DMS 273 treated with DMSO at 0.1 percent for 48 hours (cell line): ENCODE measurements around the gene SYT1.

Experiments used
- DNase-seq: peaks from one replicate; lab custom pipeline; 2025; lab: John Stamatoyannopoulos, UW

Gene SYT1

GRCh38 chr12:78891646-78892353, 27.2 kb downstream of the SYT1 start:
- no peak for DNase-seq

- DNase-seq = peak; percentile 28
Observed at GRCh38 chr12:78898416-78898815, 33.8 kb downstream of the SYT1 start.

GRCh38 chr12:78914859-78915331, 50.3 kb downstream of the SYT1 start:
- no peak for DNase-seq

- no peak for DNase-seq
Observed at GRCh38 chr12:78916845-78917480, 52.4 kb downstream of the SYT1 start.

DNA sequence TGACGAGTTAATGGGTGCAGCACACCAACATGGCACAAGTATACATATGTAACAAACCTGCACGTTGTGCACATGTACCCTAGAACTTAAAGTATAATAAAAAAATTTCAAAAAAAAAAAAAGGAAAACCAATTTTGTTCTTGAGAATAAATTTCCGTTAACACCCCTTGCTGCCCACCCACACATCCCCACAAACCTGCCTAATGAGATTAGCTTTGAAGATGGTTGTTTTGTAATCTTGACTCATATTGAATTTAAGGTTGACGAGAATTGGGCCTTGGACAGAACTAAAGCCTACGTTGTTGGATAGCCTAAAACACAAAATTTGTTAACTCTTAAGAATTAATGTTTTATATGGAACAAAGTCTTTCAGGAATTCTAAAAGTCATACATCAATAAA, 52.9 kb downstream of the SYT1 start:
- no peak for DNase-seq

DNA sequence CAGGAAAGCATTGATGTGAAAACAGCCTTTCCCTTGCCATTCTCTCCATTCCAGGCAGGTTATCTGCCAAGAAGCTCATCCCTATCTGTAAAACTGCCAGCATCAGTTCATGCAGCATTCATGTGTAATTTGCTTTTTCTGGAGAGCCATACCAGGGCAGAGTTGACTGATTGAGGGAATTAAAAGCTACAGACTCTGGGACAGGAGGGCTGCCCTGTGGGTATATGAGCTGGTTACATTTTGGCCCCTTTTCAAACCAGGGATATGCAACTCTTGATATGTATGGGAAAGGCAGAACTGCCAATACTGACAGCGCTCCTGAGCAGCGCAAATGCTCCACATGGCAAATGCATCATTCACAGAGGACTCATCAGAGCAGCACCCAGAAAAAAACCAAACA, 53.7 kb downstream of the SYT1 start:
- DNase-seq = no peak

- DNase-seq = no peak
Observed at GRCh38 chr12:78928200-78929074, 63.9 kb downstream of the SYT1 start.

GRCh38 chr12:78929075-78929418, 64.5 kb downstream of the SYT1 start:
- no peak for DNase-seq

GRCh38 chr12:78931466-78931990, 67.0 kb downstream of the SYT1 start:
- DNase-seq = no peak

DNA sequence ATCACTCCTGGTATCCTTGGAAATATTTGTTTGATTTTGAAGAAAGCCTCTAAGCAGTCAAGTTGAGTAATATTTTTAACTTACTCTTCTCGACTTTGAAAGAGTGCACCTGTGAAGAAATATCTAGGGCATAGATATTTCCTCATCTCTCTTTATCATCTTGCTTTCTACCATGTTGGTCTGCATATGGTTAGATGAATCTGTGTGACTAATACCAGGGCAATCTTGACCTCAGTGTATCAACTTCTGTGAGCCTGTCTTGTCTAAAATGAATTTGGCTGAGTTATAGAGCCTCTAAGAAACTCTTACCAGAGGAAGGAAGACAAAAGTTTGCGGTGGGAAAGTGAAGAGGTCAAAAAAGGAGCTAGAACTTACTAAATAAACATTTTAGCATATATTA, 68.4 kb downstream of the SYT1 start:
- DNase-seq = no peak

DNA sequence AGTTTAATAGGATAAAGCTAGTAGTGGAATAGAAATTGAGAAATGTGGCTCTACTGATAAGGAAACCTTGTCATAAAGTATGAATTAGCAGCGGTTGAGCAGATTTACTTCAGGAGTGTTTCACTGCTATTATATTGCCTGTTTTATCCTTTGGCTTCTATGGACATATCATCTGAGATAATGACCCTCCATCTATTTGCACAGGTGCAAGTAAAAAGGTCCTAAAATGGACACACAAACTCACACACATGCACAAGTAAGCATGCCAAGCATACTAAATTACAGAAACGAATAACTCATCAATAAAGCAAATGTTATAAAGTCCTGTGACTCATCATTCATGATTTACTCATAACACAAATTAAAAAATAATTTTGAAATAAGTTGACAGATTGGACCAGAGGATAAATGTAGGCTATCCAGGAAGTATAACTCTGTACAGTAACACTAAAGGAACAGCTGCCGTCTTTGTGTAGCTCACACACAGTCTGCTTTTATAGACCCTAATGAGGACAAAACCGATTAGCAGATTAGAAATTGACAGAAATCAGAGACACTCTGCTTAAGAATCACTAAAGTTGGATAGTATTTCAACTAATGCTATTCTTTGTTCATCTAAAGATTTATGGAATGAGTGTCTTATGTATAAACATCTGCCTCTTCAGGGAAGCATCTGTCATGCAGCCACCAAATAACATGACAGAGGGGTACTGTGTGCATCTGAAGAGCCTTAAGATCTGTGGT, 73.9 kb downstream of the SYT1 start:
- peak; percentile 47 for DNase-seq

- DNase-seq = no peak
Observed at GRCh38 chr12:78949532-78949931, 85.0 kb downstream of the SYT1 start.

DNA sequence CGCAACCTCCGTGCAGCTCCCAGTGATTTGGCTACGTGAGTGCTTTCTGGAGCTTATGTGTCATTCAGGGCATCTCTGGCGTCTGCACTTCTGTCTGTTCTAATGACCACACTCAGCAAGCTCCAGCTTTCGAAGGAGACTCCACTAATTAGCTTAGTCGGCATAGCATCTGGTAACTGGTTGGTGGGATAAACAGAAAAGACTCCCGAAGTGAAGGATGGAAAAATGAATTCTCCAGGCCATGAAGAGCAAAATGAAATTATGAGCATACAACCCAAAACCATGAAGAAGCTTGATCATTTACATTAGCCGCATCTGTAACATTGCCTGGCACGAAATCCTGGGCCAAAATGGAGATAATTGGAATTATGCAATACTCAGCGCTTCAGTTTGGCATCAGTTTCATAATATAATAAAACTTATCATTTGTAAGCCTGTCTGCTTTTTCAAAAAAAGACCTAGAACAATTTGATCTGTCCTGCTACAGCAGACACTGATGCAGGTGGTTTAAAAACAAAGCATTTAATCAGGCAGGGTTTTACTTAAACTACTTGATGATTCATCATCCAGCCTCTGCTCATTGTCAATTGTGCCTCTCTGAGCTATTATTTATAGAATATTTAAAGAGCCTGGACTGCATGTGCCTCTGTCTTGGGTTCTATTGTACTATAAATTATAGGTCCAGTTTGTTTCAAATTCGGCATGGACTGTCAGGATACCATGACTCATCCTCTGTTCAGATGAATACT, 87.4 kb downstream of the SYT1 start:
- no peak for DNase-seq

- DNase-seq = no peak
Observed at GRCh38 chr12:78952552-78952929, 88.0 kb downstream of the SYT1 start.

DNA sequence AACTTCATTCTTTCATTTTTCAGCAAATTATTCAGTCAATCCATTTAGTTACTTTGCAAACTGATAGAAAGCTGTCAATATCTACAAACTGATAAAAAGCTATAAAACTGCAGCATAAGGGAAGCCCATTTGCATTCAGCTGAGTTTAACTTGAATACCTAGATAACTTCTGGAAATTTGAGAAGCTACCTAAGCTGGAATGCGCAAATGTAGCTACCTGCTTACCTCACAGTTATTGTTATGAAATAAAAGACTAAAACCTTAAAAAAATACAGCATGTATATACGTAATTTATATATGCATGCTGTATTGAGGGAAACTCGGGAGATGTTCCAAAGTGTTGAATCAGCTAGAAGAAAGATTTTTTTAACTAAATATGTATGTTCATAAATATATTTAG, 94.4 kb downstream of the SYT1 start:
- no peak for DNase-seq

DNA sequence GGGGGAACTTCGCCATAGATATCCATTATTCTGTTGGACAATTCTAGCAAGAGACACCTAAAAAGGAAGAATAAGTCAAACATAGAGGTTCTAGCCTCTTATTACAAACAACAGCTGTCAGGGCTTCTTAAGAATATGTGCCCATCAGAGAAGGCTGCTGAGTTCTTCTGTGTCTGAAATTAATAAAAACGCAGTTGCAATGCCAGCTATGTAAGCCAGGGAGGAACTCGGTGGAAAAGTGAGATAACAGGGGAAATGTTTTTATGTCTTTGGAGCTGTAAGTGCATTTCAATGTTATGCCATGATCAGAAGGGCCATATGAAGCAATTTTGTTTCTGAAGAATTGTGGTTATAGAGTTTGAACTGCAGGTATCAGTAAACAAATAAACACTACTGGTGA, 95.0 kb downstream of the SYT1 start:
- no peak for DNase-seq

GRCh38 chr12:78961171-78961570, 96.6 kb downstream of the SYT1 start:
- DNase-seq = no peak

DNA sequence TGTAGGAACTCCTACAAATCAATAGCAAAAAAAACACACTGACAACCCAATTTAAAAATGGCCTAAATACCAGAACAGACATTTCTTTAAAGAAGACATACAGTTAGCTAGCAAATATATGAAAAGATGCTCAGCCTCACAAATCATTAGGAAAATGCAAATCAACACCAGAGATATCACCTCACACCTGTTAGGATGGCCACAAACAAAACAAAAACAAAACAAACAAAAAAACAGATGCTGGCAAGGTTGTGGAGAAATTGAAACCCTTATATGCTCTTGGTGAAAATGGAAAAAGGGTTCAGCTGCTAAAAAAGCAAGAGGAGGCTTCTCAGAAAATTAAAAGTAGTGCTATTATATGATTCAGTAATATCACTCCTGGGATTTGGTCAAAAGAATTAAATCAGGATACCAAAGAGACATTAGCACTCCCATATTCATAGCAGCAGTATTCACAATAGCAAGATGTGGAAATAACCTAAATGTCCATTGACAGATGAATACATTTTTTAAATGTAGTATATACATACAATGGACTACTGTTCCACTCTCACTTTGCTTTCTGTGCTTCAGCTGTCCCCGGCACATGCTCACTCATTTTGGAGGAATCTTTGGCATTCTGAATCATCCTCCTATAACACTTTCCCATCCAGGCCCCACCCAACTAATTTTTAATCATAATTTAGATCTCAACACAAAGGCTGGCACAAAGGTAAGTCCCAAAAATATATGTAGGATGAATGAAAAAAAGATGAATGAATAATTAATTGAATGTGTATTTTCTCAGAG, 99.1 kb downstream of the SYT1 start:
- DNase-seq = no peak

DNA sequence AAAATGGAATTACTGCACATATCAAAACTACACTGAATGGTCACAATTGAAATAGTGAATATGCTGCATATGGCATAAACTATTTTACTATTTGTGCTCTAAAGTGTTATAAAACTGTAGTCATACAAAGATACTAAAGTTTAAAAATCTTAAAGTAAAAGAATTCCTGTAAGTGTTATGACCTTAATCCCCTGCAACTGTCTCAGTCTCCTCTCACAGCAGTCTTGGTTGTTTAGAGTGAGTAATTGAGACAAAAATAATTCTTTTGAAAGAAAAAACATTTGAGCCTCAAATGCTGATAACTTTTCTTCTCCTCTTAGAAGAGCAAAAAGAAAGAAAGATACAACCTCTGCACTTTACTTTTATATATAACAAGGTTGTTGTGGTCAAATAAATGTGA, 99.9 kb downstream of the SYT1 start:
- no peak for DNase-seq

DNA sequence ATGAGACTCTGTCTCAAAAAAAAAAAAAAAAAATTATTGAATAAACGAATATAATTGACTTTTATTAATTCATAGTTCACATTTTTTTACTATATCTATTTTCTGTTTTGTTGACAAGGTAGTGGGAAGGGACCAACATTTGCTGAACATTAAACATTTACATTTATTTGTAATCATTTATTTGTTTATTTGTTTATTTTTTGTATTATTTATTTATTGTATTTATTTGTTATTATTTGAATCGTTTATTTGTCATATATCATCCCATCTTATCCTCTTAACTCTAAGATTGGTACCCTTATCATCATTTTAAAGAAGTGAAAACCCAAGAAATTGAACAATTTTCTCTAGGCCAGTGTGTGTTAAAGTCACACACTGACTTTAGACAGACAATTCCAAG, 101.5 kb downstream of the SYT1 start:
- DNase-seq = no peak

DNA sequence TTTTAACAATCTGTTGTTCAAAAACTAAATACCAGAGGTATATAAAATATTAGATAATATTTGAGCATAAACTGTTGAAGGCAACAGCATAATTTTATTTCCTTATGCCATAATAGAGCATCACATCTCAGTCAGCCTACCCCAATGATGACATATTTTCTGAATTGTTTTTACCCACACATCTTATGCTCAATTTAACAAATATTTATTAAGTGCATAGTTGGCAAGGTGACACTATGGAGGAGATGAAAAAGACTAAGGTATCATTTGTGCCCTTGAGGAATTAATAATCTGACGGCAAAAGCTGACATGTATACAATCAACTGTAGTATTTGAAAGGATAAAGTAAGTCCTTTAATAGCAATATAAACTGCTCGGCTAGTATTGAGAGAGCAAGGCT, 102.4 kb downstream of the SYT1 start:
- DNase-seq = no peak
